ENCODE results near the gene LCAT.
"Not testable (repeated sequence)": the region's sequence is repeated elsewhere in the genome, so short reads cannot be mapped to it uniquely, and the experiment has no call there.

LCAT gene

DNA sequence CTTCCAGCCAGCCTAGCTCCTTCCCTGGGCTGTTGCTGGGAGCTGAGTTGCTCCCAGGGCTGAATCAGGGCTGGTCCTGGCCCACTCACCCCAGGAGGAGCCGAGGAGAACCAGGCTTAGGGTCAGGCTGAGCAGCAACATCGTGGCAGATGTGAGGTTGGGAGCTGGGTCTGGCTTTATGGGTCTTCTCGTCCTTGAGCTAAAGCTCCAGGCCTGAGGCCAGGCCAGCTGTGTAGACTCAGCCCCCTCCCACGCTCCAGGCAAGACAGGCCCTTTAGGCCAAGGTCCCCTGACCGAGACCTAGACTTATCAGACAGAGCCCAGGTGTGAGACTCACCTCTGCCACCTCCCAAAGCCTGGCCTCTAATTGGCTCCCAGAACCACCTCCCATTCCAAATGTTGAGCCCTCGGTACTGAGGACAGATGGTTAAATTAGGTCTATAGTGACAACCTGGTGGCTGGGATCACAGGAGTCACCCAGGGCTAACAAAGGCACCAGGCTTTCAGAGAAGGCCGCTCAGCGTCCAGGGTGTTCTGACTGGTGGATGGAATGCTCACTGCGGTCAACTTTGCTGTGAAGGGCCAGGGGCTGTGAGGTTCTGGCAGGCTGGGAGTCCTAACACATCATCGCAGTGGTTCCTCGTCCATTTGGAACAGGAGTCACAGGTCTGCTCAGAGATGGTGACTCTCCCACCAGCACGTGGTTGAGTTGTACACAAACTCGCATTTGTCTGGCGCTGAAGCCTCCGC is 12.0 kb downstream of the LCAT start, which contains the start of gene CTRL:
TSS of gene CTRL (minus strand) at position 151 of the 750 bp plus-strand sequence. CDS start at position 141, 10 bp downstream.
- no peak for DNase-seq (ENCODE audit: low spot score)

DNA sequence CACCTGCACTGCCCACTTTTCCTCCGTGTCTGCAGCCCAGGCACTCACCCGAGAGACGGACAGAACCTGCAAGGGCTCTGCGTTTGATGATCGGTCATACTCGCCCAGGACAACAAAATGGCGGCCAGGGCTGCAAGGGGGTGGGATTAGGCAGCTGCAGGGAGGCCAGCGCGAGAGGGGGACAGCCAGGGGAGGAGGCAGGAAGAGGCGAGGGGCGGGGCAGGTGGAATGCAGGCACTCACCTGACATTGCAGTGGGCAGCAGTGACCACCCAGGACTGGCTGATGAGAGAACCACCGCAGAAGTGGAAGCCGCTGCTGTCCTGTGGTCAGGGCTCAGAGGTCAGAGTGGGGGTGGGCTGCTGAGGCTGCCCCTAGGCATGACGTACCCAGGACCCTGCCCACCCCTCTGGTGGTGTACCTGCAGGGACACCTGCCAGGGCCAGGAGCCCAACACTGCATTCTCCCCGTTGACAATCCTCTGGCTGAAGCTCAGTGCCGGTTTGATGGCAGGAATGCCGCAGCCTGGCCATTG is 13.2 kb downstream of the LCAT start:
- DNase-seq (ENCODE audit: low spot score), result no peak

DNA sequence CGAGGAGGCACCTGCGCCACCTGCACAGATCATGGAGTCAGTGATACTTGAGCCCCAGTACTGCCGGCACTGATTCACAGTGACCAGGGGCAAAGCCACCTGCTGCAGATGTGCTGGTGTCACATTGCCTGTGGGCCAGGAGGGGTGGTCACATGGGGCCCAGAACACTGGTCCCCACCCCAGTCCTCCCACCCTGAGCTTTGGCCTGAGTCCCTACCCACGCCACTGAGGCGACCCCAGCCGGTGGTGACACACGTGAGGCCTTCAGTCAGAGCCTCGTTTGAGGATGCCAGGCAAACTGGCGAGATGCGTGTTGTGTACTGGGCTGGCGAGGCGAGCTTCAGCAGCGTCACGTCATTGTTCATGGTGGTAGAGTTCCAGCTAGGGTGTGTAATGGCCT is 13.7 kb downstream of the LCAT start:
- DNase-seq (ENCODE audit: low spot score), result no peak

DNA sequence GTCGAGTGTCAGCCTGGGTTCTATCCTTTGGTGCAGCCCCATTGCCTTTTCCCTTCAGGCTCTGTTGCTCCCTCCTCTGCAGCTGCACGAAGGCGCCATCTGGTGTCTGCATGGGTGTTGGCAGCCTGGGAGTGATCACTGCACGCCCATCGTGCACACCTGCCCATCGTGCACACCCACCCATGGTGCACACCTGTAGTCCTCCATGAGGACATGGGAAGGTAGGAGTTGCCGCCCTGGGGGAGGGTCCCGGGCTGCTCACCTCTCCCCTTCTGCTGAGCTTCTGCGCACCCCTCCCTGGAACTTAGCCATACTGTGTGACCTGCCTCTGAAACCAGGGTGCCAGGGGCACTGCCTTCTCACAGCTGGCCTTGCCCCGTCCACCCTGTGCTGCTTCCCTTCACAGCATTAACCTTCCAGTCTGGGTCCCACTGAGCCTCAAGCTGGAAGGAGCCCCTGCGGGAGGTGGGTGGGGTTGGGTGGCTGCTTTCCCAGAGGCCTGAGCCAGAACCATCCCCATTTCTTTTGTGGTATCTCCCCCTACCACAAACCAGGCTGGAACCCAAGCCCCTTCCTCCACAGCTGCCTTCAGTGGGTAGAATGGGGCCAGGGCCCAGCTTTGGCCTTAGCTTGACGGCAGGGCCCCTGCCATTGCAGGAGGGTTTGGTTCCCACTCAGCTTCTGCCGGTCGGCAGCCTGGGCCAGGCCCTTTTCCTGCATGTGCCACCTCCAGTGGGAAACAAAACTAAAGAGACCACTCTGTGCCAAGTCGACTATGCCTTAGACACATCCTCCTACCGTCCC is 15.2 kb downstream of the LCAT start:
- DNase-seq (ENCODE audit: low spot score), result peak; percentile 86

DNA sequence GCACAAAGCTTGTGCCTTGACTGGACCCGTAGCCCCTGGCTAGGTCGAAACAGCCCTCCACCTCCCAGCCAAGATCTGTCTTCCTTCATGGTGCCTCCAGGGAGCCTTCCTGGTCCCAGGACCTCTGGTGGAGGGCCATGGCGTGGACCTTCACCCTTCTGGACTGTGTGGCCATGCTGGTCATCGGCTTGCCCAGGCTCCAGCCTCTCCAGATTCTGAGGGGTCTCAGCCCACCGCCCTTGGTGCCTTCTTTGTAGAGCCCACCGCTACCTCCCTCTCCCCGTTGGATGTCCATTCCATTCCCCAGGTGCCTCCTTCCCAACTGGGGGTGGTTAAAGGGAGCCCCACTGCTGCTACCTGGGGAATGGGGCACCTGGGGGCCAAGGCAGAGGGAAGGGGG is 15.8 kb downstream of the LCAT start:
- DNase-seq (ENCODE audit: low spot score), result no peak

DNA sequence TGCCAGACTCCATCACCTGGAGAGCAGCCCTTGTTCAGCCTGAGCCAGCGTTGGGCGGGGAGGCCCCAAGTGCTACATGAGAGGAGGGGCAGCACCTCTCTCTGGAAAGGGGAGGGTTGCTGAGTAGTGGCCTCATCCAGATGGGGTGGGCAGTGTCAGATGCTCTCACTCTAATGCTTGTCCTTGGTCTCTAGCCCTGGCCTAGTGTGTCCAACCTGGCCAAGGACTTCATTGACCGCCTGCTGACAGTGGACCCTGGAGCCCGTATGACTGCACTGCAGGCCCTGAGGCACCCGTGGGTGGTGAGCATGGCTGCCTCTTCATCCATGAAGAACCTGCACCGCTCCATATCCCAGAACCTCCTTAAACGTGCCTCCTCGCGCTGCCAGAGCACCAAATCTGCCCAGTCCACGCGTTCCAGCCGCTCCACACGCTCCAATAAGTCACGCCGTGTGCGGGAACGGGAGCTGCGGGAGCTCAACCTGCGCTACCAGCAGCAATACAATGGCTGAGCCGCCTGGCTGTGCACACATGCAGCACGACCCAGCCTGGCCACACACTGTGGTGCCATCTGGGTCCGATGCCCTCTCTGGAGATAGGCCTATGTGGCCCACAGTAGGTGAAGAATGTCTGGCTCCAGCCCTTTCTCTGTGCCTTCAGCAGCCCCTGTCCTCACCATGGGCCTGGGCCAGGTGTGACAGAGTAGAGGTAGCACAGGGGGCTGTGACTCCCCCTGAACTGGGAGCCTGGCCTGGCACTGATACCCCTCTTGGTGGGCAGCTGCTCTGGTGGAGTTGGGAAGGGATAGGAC is 16.6 kb downstream of the LCAT start:
- no peak for DNase-seq (ENCODE audit: low spot score)

DNA sequence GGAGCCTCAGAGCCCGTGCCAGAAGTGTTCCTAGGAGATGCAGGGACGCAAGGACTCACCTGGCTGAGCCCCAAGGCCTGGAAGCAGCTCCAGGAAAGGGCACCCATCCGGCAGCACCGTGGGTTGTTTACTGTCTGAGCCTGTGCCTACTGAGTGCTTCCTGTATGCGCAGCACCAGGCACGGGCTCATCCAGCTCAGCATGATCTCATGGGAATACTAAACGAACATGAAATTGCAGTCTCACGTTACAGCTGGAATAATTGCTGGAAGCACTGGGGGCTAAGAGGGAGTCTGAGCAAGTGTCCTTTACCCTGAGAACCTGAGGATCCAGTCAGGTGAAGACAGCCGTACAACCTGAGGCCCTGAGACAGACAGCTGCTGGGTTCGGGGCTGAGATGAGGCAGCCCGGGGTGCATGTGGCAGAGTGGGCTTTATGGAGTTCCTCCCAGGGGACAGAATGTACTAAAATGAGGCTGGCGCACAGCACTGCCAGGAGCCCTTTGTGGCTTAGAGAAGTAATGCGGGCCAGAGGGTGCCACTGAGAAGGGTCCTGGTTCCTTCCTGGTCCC is 17.7 kb downstream of the LCAT start:
- DNase-seq (ENCODE audit: low spot score), result peak; percentile 85

DNA sequence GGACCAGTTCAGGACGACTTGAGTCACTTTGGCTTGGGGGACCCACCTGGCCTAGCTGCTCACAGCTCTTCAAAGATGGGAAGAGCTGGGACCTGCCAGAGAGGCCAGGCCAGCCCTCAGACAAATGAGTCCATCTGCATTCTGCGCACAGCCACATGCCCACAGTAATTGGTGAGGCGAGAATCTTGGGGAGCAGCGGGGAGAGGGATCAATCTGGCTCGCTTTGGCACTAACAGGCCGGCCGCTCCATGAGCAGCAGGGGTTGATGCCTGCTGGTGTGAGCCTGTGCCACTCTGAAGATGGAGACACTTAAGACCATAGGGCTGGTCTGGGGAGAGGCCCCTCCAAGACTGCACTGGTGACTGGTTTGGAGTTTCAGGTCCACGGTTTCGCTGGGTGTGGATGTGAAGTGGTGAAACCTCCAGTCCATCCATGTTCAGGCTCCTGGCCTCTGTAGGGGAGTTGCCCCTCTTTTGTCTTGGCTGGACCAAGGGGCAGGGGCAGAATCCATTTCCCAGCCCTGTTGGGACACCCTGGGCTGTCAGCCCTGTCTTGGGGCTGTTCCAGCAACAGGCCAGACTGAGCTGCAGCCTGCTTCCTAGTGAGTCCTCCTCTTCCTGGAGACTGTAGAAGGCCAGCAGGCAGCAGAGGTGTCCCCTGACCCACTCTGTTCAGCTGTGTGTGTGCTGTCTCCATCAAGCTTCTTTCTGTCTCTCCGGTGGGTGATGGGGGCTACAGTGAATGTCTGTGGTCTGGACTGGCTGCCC is 19.6 kb downstream of the LCAT start:
- no peak for DNase-seq (ENCODE audit: low spot score)

DNA sequence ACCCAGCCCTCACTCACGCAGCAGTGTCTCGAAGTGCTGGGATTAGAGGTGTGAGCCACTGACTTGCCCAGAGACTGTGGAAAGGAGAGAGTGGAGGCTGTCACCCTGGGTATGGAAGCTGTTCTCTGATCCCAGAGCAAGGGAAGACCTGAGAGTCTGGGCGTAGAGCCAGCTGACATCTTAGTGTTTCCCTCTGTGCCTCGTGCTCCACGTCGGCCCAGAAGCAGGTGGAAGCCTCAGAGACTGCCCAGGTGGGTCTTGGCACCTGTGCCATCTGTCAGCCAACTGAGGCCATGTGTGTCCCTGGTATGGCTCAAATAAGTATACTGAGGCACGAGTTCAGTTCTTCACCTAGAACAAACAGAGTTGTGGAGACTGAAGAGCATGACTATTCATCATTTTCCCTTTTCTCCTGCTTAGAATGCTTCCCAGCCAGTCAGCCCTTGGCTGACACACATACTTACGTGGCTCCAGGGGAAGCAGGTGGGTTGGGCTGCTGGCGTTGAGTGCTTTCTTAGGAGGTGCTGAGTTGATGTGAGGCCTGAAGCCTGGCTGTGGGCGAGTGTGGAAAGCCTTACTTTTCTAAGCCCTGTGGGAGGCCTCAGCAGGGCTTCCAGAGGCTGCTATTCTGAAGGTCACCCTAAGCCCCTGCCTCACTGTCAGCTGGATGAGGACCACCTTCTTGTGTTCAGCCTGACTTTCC is 20.4 kb downstream of the LCAT start:
- DNase-seq (ENCODE audit: low spot score), result no peak

DNA sequence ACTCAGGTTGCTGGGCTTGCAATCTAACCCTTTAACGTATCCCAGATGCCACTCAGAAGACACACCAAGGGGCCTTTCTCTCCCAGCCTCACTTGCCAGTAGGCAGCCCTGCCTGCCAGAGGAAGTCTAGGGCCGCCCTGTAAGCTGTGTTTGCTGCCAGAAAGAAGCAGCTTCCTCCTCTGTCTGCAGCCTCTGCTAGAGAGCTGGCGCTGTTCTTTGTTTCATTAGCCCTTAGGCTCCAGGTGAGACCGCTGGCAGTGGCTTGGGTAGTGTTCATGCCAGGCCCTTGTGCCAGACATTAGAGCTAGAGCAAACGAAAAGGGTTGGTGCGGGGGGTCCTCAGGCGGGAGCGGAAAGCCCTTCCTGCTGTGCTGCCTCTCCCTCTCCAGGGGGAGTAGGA is 21.2 kb downstream of the LCAT start:
- no peak for DNase-seq (ENCODE audit: low spot score)

DNA sequence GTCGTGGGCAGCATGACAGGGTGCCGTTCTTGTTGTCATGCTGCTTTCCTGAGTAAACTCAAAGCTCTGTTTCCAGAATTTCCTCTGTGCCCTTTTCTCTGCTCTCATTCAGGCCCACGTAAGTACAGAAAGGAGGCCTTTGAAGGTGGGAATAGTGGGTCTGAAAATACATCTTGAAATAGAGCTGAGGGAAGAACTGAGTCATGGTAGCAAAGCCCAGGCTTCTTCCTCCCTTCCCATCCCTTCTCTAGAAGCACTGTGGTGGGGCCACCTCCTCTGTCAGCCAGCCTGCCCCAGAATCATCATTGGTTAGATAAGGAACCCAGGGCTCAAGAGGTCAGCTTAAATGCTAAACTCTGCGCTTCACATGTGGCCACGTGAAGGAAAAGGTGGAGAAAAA is 21.7 kb downstream of the LCAT start:
- no peak for DNase-seq (ENCODE audit: low spot score)

DNA sequence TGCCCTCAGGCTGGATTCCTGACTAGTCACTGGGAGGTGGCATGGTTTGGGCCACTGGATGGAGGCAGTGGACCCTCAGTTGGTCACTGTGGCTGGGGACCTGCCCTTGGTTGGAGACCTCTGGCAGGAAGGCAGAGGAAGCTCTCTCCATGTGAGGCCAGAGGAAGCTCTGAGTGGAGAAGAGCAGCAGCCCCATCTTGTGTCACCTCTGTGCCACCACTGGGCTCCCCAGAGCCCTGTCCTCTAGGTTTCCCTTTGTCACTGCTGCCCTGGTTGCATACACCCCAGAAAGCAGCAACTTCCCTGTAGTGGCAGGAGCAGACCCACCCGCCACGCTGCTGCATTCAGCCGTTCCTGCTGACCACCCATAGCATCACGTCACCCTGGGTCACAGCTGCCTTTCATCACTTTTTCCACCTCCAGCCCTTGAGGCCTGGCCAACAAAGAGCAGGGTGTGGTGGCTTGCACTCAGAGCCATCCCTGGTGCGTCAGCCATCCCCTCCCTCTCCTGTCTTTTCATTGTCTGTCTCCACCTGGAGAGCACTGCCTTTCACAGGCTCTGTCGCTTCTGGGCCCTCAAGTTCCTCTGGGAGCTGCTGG is 24.2 kb downstream of the LCAT start:
- no peak for DNase-seq (ENCODE audit: low spot score)

DNA sequence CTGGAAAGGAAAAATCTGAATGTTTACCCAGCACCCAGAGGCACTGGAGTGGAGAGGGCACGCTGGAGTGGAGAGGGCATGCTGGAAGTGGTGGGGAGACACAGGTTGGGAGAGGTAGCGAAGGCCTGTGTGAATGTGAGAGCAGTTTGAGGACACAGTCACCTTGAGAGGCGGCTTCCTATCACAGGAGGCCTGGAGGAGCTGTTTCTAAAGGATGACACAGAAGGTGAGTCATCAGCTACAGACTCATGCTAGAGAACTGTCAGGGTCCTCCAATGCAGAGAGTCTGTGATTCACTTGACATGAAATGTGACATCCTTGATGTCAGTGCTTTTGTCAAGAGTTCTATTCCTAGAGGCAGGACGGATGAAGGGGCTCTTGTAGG is 26.1 kb downstream of the LCAT start:
- DNase-seq (ENCODE audit: low spot score), result no peak

DNA sequence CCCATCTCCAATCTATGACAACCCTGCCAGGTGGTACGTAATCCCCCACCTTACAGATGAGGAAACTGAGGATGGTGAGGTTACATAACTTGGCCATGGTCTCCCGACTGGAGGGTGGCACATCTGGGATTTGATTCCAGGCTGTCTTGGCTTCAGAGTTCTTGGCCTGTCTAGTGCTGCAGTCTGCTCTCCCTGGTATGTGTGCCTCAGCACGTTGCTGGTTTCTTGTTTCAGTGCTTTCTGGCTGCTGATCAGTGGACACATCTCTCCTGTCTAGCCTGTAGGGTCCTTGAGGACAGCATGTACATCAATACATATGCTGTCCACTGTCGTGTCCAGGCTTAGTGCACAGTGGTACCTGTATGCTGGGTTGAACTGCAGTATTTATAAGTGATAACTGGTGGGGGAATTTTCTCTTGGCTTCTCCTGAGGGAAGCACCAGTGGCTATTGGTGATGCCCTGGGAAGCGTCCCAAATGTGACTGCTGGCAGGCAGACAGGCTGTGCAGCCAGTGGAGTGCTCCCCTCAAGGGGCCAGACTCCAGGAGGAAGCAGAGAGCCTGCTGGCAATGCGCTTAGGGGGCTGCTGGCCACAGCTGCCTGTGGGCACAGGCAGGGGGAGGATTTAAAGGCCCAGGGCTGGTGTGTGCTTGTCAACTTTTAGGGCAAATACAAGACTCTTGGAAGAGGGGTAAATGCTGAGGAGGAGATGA is 26.6 kb downstream of the LCAT start:
- no peak for DNase-seq (ENCODE audit: low spot score)

DNA sequence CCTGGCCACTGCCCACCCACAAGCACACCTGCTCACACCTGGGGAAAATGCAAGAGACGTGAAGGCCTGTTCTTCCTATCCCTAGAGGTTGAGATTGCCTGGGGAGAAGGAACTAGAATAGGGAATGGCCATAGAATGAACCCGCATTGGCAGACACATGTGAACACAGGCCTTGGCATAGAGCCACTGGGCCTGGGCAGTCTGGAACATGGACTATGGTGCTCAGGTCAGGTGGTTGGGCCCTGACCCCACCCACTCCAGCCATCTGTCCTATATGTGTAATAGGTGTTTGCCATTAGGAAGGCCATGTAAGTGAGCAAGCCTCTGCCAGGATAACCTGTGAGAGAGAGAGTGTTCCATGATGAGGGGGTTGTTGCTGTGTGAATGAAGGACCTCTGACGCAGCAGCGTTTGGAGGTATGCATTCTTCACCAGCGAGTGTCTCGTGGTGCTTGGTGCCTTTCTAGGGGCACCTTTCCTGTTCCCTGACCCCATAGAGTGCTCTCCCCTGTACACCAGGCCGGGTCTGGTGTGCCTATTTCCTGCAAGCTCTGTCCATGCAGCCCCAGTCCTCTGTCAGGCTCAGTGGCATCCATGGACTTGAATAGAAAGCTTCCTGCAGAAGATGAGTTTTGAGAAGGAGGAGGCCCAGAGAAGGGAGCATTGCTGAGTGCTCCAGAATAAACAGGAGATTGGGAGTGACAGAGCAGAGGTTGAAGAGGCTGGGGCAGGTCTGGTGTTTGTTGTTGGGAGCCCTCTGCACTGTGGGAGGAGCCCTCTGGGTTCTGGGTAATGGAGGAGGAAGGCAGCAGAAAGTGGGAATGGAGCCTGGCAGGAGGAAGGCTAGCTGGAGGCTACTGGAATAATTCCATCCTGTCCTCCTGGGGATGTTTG is 27.8 kb downstream of the LCAT start:
- no peak for DNase-seq (ENCODE audit: low spot score)

DNA sequence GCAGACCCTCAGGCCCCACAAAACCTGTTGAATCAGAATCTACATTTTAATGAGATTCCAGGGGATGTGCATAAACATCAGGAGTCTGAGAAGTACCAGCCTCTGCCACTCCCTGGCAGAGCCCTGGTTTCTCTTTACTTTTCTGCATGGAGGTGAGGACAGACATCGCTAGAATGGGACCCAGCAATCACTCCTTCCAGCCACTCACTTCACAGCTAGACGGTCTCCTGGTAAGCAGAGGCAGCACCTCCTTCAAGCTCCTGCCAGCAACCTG is 28.5 kb downstream of the LCAT start:
- DNase-seq (ENCODE audit: low spot score), result not testable (repeated sequence)

DNA sequence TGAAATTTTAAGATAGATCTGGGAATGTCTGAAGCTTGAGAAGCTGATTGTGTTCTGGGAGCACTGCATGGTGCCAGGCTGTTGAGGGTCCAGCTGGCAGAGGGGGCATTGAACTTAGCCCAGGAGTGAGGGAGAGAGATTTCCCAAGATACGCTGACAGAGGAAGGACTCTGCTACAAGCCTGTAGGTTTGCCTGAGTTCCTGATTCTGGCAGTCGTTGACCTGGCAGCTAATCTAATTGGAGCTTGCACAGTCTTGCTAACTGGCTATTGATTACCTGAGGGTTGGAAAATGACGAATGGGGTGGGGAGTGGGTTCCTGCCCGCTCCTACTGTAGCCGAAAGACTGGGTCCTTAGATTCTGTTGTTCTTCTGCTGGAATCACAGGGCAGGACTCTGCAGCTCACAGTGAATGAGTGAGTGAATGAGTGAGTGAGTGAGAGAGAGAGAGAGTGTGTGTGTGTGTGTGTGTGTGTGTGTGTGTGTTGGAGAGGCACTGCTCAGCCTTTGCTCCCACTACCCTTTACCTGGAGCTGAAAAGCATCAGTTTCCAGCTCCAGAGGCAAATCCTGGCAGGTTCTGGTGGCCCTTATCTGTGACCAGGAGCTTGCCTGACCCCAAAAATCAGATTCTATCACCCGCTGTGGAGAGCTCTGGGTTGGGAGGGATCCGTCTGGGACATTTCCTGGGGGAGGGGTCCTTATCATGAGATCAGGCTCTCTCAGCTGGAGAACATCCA is 29.0 kb downstream of the LCAT start:
- DNase-seq (ENCODE audit: low spot score), result no peak

DNA sequence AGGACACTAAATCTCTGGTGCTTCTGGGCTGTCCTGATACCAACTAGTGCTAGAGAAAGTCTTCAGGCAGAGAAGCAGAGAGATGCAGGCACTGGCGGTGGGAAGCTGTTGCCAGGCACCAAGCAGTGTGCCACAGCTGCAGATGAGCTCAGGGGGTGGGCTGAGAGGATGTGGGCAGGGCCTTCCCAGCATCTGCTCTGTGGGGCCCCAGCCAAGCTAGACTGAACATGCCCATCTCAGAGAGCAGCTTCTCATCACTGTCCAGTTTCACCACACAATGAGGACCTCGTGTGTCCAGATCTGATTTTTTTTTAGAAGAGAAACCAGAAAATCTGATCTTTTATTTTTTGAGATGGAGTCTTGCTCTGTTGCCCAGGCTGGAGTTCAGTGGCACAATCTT is 33.8 kb downstream of the LCAT start:
- no peak for DNase-seq (ENCODE audit: low spot score)
